ENCODE data around the gene TM9SF1.

- TF ChIP-seq, protein P1, sequence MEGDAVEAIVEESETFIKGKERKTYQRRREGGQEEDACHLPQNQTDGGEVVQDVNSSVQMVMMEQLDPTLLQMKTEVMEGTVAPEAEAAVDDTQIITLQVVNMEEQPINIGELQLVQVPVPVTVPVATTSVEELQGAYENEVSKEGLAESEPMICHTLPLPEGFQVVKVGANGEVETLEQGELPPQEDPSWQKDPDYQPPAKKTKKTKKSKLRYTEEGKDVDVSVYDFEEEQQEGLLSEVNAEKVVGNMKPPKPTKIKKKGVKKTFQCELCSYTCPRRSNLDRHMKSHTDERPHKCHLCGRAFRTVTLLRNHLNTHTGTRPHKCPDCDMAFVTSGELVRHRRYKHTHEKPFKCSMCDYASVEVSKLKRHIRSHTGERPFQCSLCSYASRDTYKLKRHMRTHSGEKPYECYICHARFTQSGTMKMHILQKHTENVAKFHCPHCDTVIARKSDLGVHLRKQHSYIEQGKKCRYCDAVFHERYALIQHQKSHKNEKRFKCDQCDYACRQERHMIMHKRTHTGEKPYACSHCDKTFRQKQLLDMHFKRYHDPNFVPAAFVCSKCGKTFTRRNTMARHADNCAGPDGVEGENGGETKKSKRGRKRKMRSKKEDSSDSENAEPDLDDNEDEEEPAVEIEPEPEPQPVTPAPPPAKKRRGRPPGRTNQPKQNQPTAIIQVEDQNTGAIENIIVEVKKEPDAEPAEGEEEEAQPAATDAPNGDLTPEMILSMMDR (IDR thresholded peaks at IDR 0.05): no peak
- TF ChIP-seq POLR2AphosphoS5 (IDR thresholded peaks at IDR 0.05; ENCODE audit: insufficient read depth in 1 of 2, low read depth in 1 of 2): no peak
- TF ChIP-seq POLR2A (IDR thresholded peaks at IDR 0.05): no peak
Observed at GRCh38 chr14:24233538-24233866, 38.3 kb upstream of the TM9SF1 start.
